ENCODE data around the gene CHMP1A.

The CHMP1A gene

GRCh38 chr16:89607453-89607852 is 50.1 kb downstream of the CHMP1A start:
- Histone ChIP-seq H3K4me1 (ENCODE audit: insufficient read depth, low read length) (no peaks in the 10 kb centered on the region), H3K36me3 (ENCODE audit: insufficient read depth, low read length) (no peaks in the 10 kb centered on the region), H3K4me3 (ENCODE audit: low read depth in 1 of 2, low read length in 2 of 2) (no peak overlapping the region), H3K27me3 (ENCODE audit: control insufficient read depth in 1 of 2, insufficient read depth in 2 of 2, low read length in 2 of 2) (peaks cover 0 to 8% of the 10 kb centered on the region in 2 donors), H3K9ac (ENCODE audit: low read length) (no peak overlapping the region), H3K9me3 (ENCODE audit: low read length) (no peaks in the 10 kb centered on the region), H3K27ac (ENCODE audit: low read depth, low read length) (no peak overlapping the region)

GRCh38 chr16:89606006-89606405 is 51.5 kb downstream of the CHMP1A start:
- no peaks in the 10 kb centered on the region for H3K9me3 ChIP-seq (ENCODE audit: low read length)
- no peak overlapping the region for H3K27ac ChIP-seq (ENCODE audit: low read depth, low read length)
- no peak overlapping the region for H3K4me3 ChIP-seq (ENCODE audit: low read depth in 1 of 2, low read length in 2 of 2)
- H3K36me3 ChIP-seq (ENCODE audit: insufficient read depth, low read length) = no peaks in the 10 kb centered on the region
- no peaks in the 10 kb centered on the region for H3K4me1 ChIP-seq (ENCODE audit: insufficient read depth, low read length)
- peaks cover 0 to 8% of the 10 kb centered on the region in 2 donors for H3K27me3 ChIP-seq (ENCODE audit: control insufficient read depth in 1 of 2, insufficient read depth in 2 of 2, low read length in 2 of 2)
- H3K9ac ChIP-seq (ENCODE audit: low read length) = no peak overlapping the region

GRCh38 chr16:89605186-89605970 is 52.1 kb downstream of the CHMP1A start:
- no peaks in the 10 kb centered on the region for H3K36me3 ChIP-seq (ENCODE audit: insufficient read depth, low read length)
- H3K9me3 ChIP-seq (ENCODE audit: low read length) = no peaks in the 10 kb centered on the region
- H3K27me3 ChIP-seq (ENCODE audit: control insufficient read depth in 1 of 2, insufficient read depth in 2 of 2, low read length in 2 of 2) = peaks cover 0 to 8% of the 10 kb centered on the region in 2 donors
- H3K4me3 ChIP-seq (ENCODE audit: low read depth in 1 of 2, low read length in 2 of 2) = no peak overlapping the region
- no peak overlapping the region for H3K9ac ChIP-seq (ENCODE audit: low read length)
- H3K4me1 ChIP-seq (ENCODE audit: insufficient read depth, low read length) = no peaks in the 10 kb centered on the region
- H3K27ac ChIP-seq (ENCODE audit: low read depth, low read length) = no peak overlapping the region

GRCh38 chr16:89604764-89605163 is 52.7 kb downstream of the CHMP1A start:
- no peaks in the 10 kb centered on the region for H3K36me3 ChIP-seq (ENCODE audit: insufficient read depth, low read length)
- no peak overlapping the region for H3K4me3 ChIP-seq (ENCODE audit: low read depth in 1 of 2, low read length in 2 of 2)
- H3K4me1 ChIP-seq (ENCODE audit: insufficient read depth, low read length) = no peaks in the 10 kb centered on the region
- H3K9ac ChIP-seq (ENCODE audit: low read length) = no peak overlapping the region
- H3K27me3 ChIP-seq (ENCODE audit: control insufficient read depth in 1 of 2, insufficient read depth in 2 of 2, low read length in 2 of 2) = peaks cover 0 to 8% of the 10 kb centered on the region in 2 donors
- H3K9me3 ChIP-seq (ENCODE audit: low read length) = no peaks in the 10 kb centered on the region
- H3K27ac ChIP-seq (ENCODE audit: low read depth, low read length) = no peak overlapping the region

GRCh38 chr16:89602952-89603590 is 54.4 kb downstream of the CHMP1A start:
- no peak overlapping the region for H3K9ac ChIP-seq (ENCODE audit: low read length)
- H3K27me3 ChIP-seq (ENCODE audit: control insufficient read depth in 1 of 2, insufficient read depth in 2 of 2, low read length in 2 of 2) = peaks cover 0 to 8% of the 10 kb centered on the region in 2 donors
- H3K9me3 ChIP-seq (ENCODE audit: low read length) = no peaks in the 10 kb centered on the region
- H3K4me3 ChIP-seq (ENCODE audit: low read depth in 1 of 2, low read length in 2 of 2) = no peak overlapping the region
- no peaks in the 10 kb centered on the region for H3K36me3 ChIP-seq (ENCODE audit: insufficient read depth, low read length)
- no peaks in the 10 kb centered on the region for H3K4me1 ChIP-seq (ENCODE audit: insufficient read depth, low read length)
- H3K27ac ChIP-seq (ENCODE audit: low read depth, low read length) = no peak overlapping the region

GRCh38 chr16:89602273-89602951 is 55.1 kb downstream of the CHMP1A start:
- Histone ChIP-seq H3K9ac (ENCODE audit: low read length) (no peak overlapping the region), H3K4me3 (ENCODE audit: low read depth in 1 of 2, low read length in 2 of 2) (no peak overlapping the region), H3K27ac (ENCODE audit: low read depth, low read length) (no peak overlapping the region), H3K9me3 (ENCODE audit: low read length) (no peaks in the 10 kb centered on the region), H3K27me3 (ENCODE audit: control insufficient read depth in 1 of 2, insufficient read depth in 2 of 2, low read length in 2 of 2) (peaks cover 0 to 8% of the 10 kb centered on the region in 2 donors), H3K4me1 (ENCODE audit: insufficient read depth, low read length) (no peaks in the 10 kb centered on the region), H3K36me3 (ENCODE audit: insufficient read depth, low read length) (no peaks in the 10 kb centered on the region)

- Histone ChIP-seq H3K9me3 (ENCODE audit: low read length) (no peaks in the 10 kb centered on the region), H3K4me3 (ENCODE audit: low read depth in 1 of 2, low read length in 2 of 2) (no peak overlapping the region), H3K36me3 (ENCODE audit: insufficient read depth, low read length) (no peaks in the 10 kb centered on the region), H3K27ac (ENCODE audit: low read depth, low read length) (no peak overlapping the region), H3K4me1 (ENCODE audit: insufficient read depth, low read length) (no peaks in the 10 kb centered on the region), H3K27me3 (ENCODE audit: control insufficient read depth in 1 of 2, insufficient read depth in 2 of 2, low read length in 2 of 2) (peaks cover 0 to 8% of the 10 kb centered on the region in 2 donors), H3K9ac (ENCODE audit: low read length) (no peak overlapping the region)
Observed at GRCh38 chr16:89601906-89602272, 55.6 kb downstream of the CHMP1A start.

- no peaks in the 10 kb centered on the region for H3K9me3 ChIP-seq (ENCODE audit: low read length)
- peaks cover 0 to 8% of the 10 kb centered on the region in 2 donors for H3K27me3 ChIP-seq (ENCODE audit: control insufficient read depth in 1 of 2, insufficient read depth in 2 of 2, low read length in 2 of 2)
- H3K4me3 ChIP-seq (ENCODE audit: low read depth in 1 of 2, low read length in 2 of 2) = no peak overlapping the region
- H3K27ac ChIP-seq (ENCODE audit: low read depth, low read length) = no peak overlapping the region
- no peak overlapping the region for H3K9ac ChIP-seq (ENCODE audit: low read length)
- H3K4me1 ChIP-seq (ENCODE audit: insufficient read depth, low read length) = no peaks in the 10 kb centered on the region
- H3K36me3 ChIP-seq (ENCODE audit: insufficient read depth, low read length) = no peaks in the 10 kb centered on the region
Observed at GRCh38 chr16:89600956-89601355, 56.6 kb downstream of the CHMP1A start.

- H3K36me3 ChIP-seq (ENCODE audit: insufficient read depth, low read length) = no peaks in the 10 kb centered on the region
- H3K9ac ChIP-seq (ENCODE audit: low read length) = no peak overlapping the region
- peaks cover 0 to 4% of the 10 kb centered on the region in 2 donors for H3K27me3 ChIP-seq (ENCODE audit: control insufficient read depth in 1 of 2, insufficient read depth in 2 of 2, low read length in 2 of 2)
- H3K4me3 ChIP-seq (ENCODE audit: low read depth in 1 of 2, low read length in 2 of 2) = no peak overlapping the region
- H3K4me1 ChIP-seq (ENCODE audit: insufficient read depth, low read length) = no peaks in the 10 kb centered on the region
- no peak overlapping the region for H3K27ac ChIP-seq (ENCODE audit: low read depth, low read length)
- H3K9me3 ChIP-seq (ENCODE audit: low read length) = no peaks in the 10 kb centered on the region
Observed at GRCh38 chr16:89600427-89600826, 57.1 kb downstream of the CHMP1A start.

GRCh38 chr16:89599902-89600301 is 57.6 kb downstream of the CHMP1A start:
- H3K27ac ChIP-seq (ENCODE audit: low read depth, low read length) = no peak overlapping the region
- no peaks in the 10 kb centered on the region for H3K36me3 ChIP-seq (ENCODE audit: insufficient read depth, low read length)
- no peak overlapping the region for H3K4me3 ChIP-seq (ENCODE audit: low read depth in 1 of 2, low read length in 2 of 2)
- no peaks in the 10 kb centered on the region for H3K9me3 ChIP-seq (ENCODE audit: low read length)
- H3K4me1 ChIP-seq (ENCODE audit: insufficient read depth, low read length) = no peaks in the 10 kb centered on the region
- H3K27me3 ChIP-seq (ENCODE audit: control insufficient read depth in 1 of 2, insufficient read depth in 2 of 2, low read length in 2 of 2) = peaks cover 0 to 4% of the 10 kb centered on the region in 2 donors
- H3K9ac ChIP-seq (ENCODE audit: low read length) = no peak overlapping the region

- no peak overlapping the region for H3K4me3 ChIP-seq (ENCODE audit: low read depth in 1 of 2, low read length in 2 of 2)
Observed at GRCh38 chr16:89599451-89599858, 58.1 kb downstream of the CHMP1A start.

More at GRCh38 chr16:89599451-89599858, 58.1 kb downstream of the CHMP1A start:
- Histone ChIP-seq H3K4me1 (ENCODE audit: insufficient read depth, low read length) (no peaks in the 10 kb centered on the region), H3K9ac (ENCODE audit: low read length) (no peak overlapping the region), H3K27ac (ENCODE audit: low read depth, low read length) (no peak overlapping the region), H3K36me3 (ENCODE audit: insufficient read depth, low read length) (no peaks in the 10 kb centered on the region), H3K27me3 (ENCODE audit: control insufficient read depth in 1 of 2, insufficient read depth in 2 of 2, low read length in 2 of 2) (peaks cover 0 to 4% of the 10 kb centered on the region in 2 donors), H3K9me3 (ENCODE audit: low read length) (no peaks in the 10 kb centered on the region)
